Measurements from ENCODE around the gene TSPAN9. TPM values are rescaled to one million over a fixed set of nuclear protein-coding genes. Genes with fewer than 3 reads are reported as not detected.

Gene TSPAN9
- polyA plus RNA-seq, 2 of the 4 experiments (the other 2 are of a cell fraction), result 12.4 to 16.1 TPM

DNA sequence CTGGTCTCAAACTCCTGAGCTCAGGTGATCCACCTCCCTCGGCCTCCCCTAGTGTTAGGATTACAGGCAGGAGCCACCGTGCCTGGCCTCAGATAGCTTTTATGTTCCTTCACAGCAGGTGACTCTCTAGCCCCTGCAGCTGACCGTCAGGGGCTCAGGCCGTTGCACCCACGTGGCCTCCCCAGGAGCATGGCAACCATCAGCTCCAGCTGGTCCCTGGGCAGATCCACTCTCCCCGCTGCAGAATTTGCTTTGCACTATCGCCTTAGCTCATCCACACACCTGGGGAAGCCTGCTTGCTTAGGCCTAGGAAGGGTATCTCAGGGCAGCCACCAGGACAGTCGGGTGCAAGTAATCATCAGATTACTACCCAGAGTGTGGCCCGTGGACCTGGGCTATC is 62.6 kb downstream of the TSPAN9 start:
- Histone ChIP-seq H3K4me3 (no peak overlapping the region), H3K4me2 (no peak overlapping the region), H3K4me1 (peaks cover 7% of the 10 kb centered on the region; the same call in 1 of the 3 replicates), H3K9me3 (0 out of 3 replicates have a peak, but pooled peaks cover 5% of the 10 kb centered on the region), H3K27ac (no peak overlapping the region)
- TF ChIP-seq HEYL (CRISPR knock-in tag; IDR thresholded peaks at IDR 0.05), result no peak
- TF ChIP-seq, protein P1, sequence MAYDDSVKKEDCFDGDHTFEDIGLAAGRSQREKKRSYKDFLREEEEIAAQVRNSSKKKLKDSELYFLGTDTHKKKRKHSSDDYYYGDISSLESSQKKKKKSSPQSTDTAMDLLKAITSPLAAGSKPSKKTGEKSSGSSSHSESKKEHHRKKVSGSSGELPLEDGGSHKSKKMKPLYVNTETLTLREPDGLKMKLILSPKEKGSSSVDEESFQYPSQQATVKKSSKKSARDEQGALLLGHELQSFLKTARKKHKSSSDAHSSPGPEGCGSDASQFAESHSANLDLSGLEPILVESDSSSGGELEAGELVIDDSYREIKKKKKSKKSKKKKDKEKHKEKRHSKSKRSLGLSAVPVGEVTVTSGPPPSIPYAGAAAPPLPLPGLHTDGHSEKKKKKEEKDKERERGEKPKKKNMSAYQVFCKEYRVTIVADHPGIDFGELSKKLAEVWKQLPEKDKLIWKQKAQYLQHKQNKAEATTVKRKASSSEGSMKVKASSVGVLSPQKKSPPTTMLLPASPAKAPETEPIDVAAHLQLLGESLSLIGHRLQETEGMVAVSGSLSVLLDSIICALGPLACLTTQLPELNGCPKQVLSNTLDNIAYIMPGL (CRISPR knock-in tag; IDR thresholded peaks at IDR 0.05; ENCODE audit: borderline replicate concordance), result no peak
- TF ChIP-seq CBX2 (IDR thresholded peaks at IDR 0.05; ENCODE audit: borderline replicate concordance, low read depth), result no peak
- no peak for TF ChIP-seq FOXS1 (CRISPR knock-in tag; IDR thresholded peaks at IDR 0.05)
- TF ChIP-seq ZFP36 (IDR thresholded peaks at IDR 0.05; ENCODE audit: borderline replicate concordance, partially characterized antibody), result no peak
- TF ChIP-seq RFX5 (IDR thresholded peaks at IDR 0.05), result no peak
- TF ChIP-seq HOXB13 (CRISPR knock-in tag; IDR thresholded peaks at IDR 0.05; ENCODE audit: low read depth), result no peak
- TF ChIP-seq EHF (CRISPR knock-in tag; IDR thresholded peaks at IDR 0.05), result no peak
- TF ChIP-seq MYC (IDR thresholded peaks at IDR 0.05; ENCODE audit: borderline replicate concordance, low read length), result no peak
- no peak for TF ChIP-seq HDAC2 (IDR thresholded peaks at IDR 0.05)
- no peak for TF ChIP-seq FOSB (CRISPR knock-in tag; IDR thresholded peaks at IDR 0.05)
- TF ChIP-seq CTCF (IDR thresholded peaks at IDR 0.05), result no peak
- no peak for TF ChIP-seq REST (IDR thresholded peaks at IDR 0.05)
- no peak for TF ChIP-seq ZNF302 (CRISPR knock-in tag; IDR thresholded peaks at IDR 0.05)
- TF ChIP-seq MAZ (IDR thresholded peaks at IDR 0.05; ENCODE audit: borderline replicate concordance, low read depth, low read length), result no peak
- no peak for TF ChIP-seq CEBPB (IDR thresholded peaks at IDR 0.05)
- ChIA-PET POLR2A (no interaction called here), CTCF (interaction anchor here (1.5 to 13.0 kb wide), 8 partner anchors 12 to 160 kb away, joined by 3 to 353 read pairs (median 26); no protein-coding TSS in a partner anchor)
- no peak for DNase-seq (ENCODE audit: low read depth in 1 of 2, low spot score in 1 of 2)
- ATAC-seq, result no peak
- FAIRE-seq, result no peak
- WGBS (ENCODE audit: missing lambda C conversion rate), result 69% methylated on average over 9 of the region's 9 CpGs

DNA sequence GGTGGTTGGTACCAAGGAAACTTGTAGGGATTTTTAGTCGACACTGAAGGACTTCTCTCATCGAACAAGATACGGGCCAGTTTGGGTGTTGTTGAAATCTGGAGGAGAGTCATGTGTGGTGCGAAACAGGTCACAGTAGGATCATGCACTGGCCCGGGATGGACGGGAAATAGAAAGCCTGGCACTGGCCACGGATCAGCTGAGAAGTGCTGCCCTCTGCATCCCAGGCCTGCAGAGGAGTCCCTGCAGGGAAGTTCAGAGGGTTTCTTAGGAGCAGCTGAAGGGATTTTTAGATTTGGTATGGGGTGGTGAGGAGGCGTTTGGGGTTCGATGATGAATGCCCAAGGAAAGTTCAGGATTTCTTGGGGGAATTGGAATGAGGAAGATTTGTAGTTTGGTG is 63.1 kb downstream of the TSPAN9 start:
- DNase-seq (ENCODE audit: low read depth in 1 of 2, low spot score in 1 of 2), result no peak
- no peak for ATAC-seq
- Histone ChIP-seq H3K4me2 (no peak overlapping the region), H3K4me1 (peaks cover 7% of the 10 kb centered on the region; the same call in 1 of the 3 replicates), H3K27ac (no peak overlapping the region), H3K4me3 (no peak overlapping the region), H3K9me3 (0 out of 3 replicates have a peak, but pooled peaks cover 5% of the 10 kb centered on the region)
- ChIA-PET POLR2A (no interaction called here), CTCF (interaction anchor here (1.5 to 13.0 kb wide), 7 partner anchors 11 to 160 kb away, joined by 3 to 353 read pairs (median 17); no protein-coding TSS in a partner anchor)
- WGBS (ENCODE audit: missing lambda C conversion rate), result 83% methylated on average over 9 of the region's 9 CpGs
- no peak for FAIRE-seq
- TF ChIP-seq BCL3 (IDR thresholded peaks at IDR 0.05) (no peak), NPAS2 (CRISPR knock-in tag; IDR thresholded peaks at IDR 0.05; ENCODE audit: borderline replicate concordance) (no peak), BHLHE40 (IDR thresholded peaks at IDR 0.05; ENCODE audit: low read depth, low read length) (no peak), RAD21 (conservative IDR thresholded peaks at IDR 0.05 in 1 of 2, IDR thresholded peaks at IDR 0.05 in 1 of 2) (no peak), ELK1 (IDR thresholded peaks at IDR 0.05; ENCODE audit: low read depth, low read length) (no peak), TFCP2L1 (CRISPR knock-in tag; IDR thresholded peaks at IDR 0.05) (no peak), HOXB13 (CRISPR knock-in tag; IDR thresholded peaks at IDR 0.05; ENCODE audit: low read depth) (no peak), RARB (CRISPR knock-in tag; IDR thresholded peaks at IDR 0.05) (no peak), TP53 (CRISPR knock-in tag; IDR thresholded peaks at IDR 0.05) (no peak), PHF8 (IDR thresholded peaks at IDR 0.05; ENCODE audit: borderline replicate concordance, low read depth) (no peak), FOXS1 (CRISPR knock-in tag; IDR thresholded peaks at IDR 0.05) (no peak)
- TF ChIP-seq, protein P1 (CRISPR knock-in tag; IDR thresholded peaks at IDR 0.05; ENCODE audit: borderline replicate concordance), result no peak
